ENCODE data around the gene SUGCT. TPM values are rescaled to one million over a fixed set of nuclear protein-coding genes. Genes with fewer than 3 reads are reported as not detected.
"Not testable (repeated sequence)": the region's sequence is repeated elsewhere in the genome, so short reads cannot be mapped to it uniquely, and the experiment has no call there.

SUGCT gene
- total RNA-seq, 1 experiment from 2014 or later: 1.6 TPM

DNA sequence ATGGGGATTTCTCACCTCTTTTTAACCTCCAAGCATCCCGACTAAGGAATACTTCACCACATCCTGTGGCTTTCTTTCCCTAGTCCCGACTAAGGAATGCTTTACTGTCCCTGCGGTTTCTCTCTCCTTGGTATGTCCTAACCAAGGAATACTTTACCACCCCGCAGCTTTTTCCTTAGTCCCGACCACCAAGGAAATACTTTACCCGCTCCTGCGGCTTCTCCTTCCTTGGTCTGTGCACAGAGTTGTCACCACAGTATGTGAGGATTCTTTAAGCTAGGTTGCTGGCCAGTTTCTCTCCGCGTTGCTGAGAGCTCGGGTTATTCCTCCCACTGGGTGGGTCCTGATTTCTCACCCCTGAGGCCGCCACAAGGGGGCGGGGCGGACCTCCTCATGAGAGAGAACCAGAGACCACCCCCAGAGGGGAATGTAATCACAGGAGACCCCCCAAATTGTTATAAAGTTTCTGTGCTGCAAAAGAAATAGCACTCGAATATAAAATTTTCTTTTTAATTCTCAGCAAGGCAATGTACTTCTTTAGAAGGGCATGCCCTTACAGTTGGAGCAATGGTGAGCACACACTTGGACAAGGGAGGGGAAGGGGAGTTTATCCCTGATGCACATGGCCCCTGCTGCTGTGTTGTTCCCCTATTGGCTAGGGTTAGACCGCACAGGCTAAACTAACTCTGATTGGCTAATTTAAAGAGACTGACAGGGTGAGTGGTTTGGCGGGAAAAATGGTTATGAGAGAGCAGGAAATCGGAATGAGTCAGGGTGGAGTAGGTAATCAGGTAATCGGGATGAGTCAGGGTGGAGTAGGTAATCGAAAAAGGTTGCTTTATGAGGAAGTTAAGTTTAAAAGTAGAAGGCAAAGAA is 12.8 kb downstream of the SUGCT start:
- peaks cover 7% of the 10 kb centered on the region for H3K9me3 Mint-ChIP-seq (ENCODE audit: low read depth, unreplicated experiment)
- DNase-seq: no peak
- no peaks in the 10 kb centered on the region for H3K4me1 Mint-ChIP-seq (ENCODE audit: low read depth, unreplicated experiment)
- H3K36me3 Mint-ChIP-seq (ENCODE audit: insufficient read depth, unreplicated experiment): no peaks in the 10 kb centered on the region
- no peak overlapping the region for H3K4me3 Mint-ChIP-seq (ENCODE audit: low read depth, unreplicated experiment)
- TF ChIP-seq, protein P1, sequence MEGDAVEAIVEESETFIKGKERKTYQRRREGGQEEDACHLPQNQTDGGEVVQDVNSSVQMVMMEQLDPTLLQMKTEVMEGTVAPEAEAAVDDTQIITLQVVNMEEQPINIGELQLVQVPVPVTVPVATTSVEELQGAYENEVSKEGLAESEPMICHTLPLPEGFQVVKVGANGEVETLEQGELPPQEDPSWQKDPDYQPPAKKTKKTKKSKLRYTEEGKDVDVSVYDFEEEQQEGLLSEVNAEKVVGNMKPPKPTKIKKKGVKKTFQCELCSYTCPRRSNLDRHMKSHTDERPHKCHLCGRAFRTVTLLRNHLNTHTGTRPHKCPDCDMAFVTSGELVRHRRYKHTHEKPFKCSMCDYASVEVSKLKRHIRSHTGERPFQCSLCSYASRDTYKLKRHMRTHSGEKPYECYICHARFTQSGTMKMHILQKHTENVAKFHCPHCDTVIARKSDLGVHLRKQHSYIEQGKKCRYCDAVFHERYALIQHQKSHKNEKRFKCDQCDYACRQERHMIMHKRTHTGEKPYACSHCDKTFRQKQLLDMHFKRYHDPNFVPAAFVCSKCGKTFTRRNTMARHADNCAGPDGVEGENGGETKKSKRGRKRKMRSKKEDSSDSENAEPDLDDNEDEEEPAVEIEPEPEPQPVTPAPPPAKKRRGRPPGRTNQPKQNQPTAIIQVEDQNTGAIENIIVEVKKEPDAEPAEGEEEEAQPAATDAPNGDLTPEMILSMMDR (IDR thresholded peaks at IDR 0.05; ENCODE audit: unreplicated experiment): peak; percentile 31
- CTCF ChIA-PET: no interaction called here
- intact Hi-C loops (cut with micrococcal nuclease; ENCODE audit: unreplicated experiment): no loop called here
- no TSS peak for BruUV-seq (replicated peaks)
- H3K27ac Mint-ChIP-seq (ENCODE audit: unreplicated experiment): no peak overlapping the region
- H3K27me3 Mint-ChIP-seq (ENCODE audit: unreplicated experiment): no peaks in the 10 kb centered on the region

DNA sequence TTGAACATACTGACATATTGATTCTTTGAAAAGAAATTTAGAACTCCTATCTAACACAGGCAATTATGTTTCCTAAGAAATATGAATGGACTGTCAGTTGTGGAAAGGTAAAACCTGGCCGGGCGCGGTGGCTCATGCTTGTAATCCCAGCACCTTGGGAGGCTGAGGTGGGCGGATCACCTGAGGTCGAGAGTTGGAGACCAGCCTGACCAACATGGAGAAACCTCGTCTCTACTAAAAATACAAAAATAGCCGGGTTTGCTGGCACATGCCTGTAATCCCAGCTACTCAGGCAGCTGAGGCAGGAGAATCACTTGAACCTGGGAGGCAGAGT is 13.4 kb downstream of the SUGCT start:
- H3K4me3 Mint-ChIP-seq (ENCODE audit: low read depth, unreplicated experiment); H3K27ac Mint-ChIP-seq (ENCODE audit: unreplicated experiment); intact Hi-C loops (cut with micrococcal nuclease; ENCODE audit: unreplicated experiment); H3K36me3 Mint-ChIP-seq (ENCODE audit: insufficient read depth, unreplicated experiment); H3K4me1 Mint-ChIP-seq (ENCODE audit: low read depth, unreplicated experiment); H3K27me3 Mint-ChIP-seq (ENCODE audit: unreplicated experiment); DNase-seq; CTCF ChIA-PET; BruUV-seq (replicated peaks); H3K9me3 Mint-ChIP-seq (ENCODE audit: low read depth, unreplicated experiment): not testable (repeated sequence)

DNA sequence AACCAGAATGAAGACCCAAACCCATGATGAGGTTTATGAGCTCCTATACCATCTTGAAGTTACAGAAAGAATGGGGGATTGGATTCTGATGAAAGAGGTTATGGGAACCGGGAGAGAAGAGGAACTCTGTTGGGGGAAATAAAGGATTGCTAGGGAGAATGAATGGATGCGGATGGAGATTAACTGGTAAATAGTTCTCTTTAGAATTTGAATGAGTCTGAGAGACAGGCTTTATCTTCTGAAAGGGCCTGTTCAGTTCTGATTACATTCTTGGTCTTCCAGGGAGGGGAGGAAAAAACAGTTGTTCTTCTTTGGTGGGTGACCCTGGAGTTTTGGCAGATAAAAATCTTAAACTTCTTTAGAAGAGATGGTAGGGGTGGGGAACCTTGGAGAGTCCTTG is 13.9 kb downstream of the SUGCT start:
- DNase-seq: no peak
- no TSS peak for BruUV-seq (replicated peaks)
- H3K9me3 Mint-ChIP-seq (ENCODE audit: low read depth, unreplicated experiment): peaks cover 7% of the 10 kb centered on the region
- H3K36me3 Mint-ChIP-seq (ENCODE audit: insufficient read depth, unreplicated experiment): no peaks in the 10 kb centered on the region
- no peaks in the 10 kb centered on the region for H3K4me1 Mint-ChIP-seq (ENCODE audit: low read depth, unreplicated experiment)
- TF ChIP-seq, protein P1 (IDR thresholded peaks at IDR 0.05; ENCODE audit: unreplicated experiment): no peak
- H3K27ac Mint-ChIP-seq (ENCODE audit: unreplicated experiment): no peak overlapping the region
- H3K27me3 Mint-ChIP-seq (ENCODE audit: unreplicated experiment): no peaks in the 10 kb centered on the region
- CTCF ChIA-PET: no interaction called here
- no peak overlapping the region for H3K4me3 Mint-ChIP-seq (ENCODE audit: low read depth, unreplicated experiment)
- intact Hi-C loops (cut with micrococcal nuclease; ENCODE audit: unreplicated experiment): no loop called here

DNA sequence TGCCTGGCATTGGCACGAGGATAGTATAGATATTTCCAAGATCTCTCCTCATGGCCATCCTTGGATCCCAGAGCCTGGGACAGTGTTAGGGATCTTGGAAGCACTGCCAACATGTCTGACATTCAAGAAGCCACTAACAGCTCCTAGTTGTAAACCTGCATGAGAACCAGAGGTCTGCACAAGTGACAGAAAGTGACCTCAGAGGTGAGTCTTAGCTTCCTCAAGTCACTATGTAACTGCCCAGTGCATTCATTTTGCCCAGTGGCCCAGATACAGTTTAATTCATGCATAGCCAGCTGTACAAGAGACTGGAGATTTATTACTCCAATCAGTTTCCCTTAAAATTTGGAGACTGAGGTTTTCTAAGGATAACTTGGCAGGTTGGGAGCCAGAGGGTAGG is 16.7 kb downstream of the SUGCT start:
- H3K27me3 Mint-ChIP-seq (ENCODE audit: unreplicated experiment): no peaks in the 10 kb centered on the region
- DNase-seq: no peak
- no peak overlapping the region for H3K27ac Mint-ChIP-seq (ENCODE audit: unreplicated experiment)
- no peaks in the 10 kb centered on the region for H3K4me1 Mint-ChIP-seq (ENCODE audit: low read depth, unreplicated experiment)
- TF ChIP-seq, protein P1 (IDR thresholded peaks at IDR 0.05; ENCODE audit: unreplicated experiment): no peak
- H3K9me3 Mint-ChIP-seq (ENCODE audit: low read depth, unreplicated experiment): peaks cover 7% of the 10 kb centered on the region
- no TSS peak for BruUV-seq (replicated peaks)
- intact Hi-C loops (cut with micrococcal nuclease; ENCODE audit: unreplicated experiment): no loop called here
- CTCF ChIA-PET: interaction anchor here (0.6 kb wide), 1 partner anchor 41 kb away, joined by 3 read pairs; no protein-coding TSS in a partner anchor
- H3K4me3 Mint-ChIP-seq (ENCODE audit: low read depth, unreplicated experiment): no peak overlapping the region
- no peaks in the 10 kb centered on the region for H3K36me3 Mint-ChIP-seq (ENCODE audit: insufficient read depth, unreplicated experiment)

DNA sequence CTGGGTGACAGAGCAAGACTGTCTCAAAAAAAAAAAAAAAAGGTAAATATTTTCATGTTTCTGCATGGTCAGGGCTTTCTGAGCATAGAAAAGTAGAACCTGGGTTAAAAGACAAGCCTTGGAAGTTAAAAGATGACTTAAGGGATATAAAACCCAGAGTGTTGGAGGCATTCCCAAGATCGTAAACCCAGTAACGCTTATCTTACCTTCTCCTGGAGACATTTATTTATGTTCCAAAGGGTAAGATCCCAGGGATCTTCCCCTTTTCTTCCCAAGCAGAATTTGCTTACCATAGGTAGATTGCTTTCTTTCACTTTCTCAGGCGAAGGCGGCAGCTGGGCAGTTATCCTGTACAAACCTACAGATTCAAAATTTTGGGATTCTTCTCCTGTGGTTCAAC is 22.2 kb downstream of the SUGCT start:
- no TSS peak for BruUV-seq (replicated peaks)
- Mint-ChIP-seq H3K27ac (ENCODE audit: unreplicated experiment) (no peak overlapping the region), H3K4me1 (ENCODE audit: low read depth, unreplicated experiment) (no peaks in the 10 kb centered on the region), H3K4me3 (ENCODE audit: low read depth, unreplicated experiment) (no peak overlapping the region), H3K36me3 (ENCODE audit: insufficient read depth, unreplicated experiment) (no peaks in the 10 kb centered on the region), H3K9me3 (ENCODE audit: low read depth, unreplicated experiment) (no peaks in the 10 kb centered on the region), H3K27me3 (ENCODE audit: unreplicated experiment) (no peaks in the 10 kb centered on the region)
- CTCF ChIA-PET: no interaction called here
- no peak for DNase-seq
- intact Hi-C loops (cut with micrococcal nuclease; ENCODE audit: unreplicated experiment): no loop called here
- TF ChIP-seq, protein P1 (IDR thresholded peaks at IDR 0.05; ENCODE audit: unreplicated experiment): no peak

Measured in Calu3 (cell line).